A204.1 (cell line): Measurements from ENCODE around the gene BPTF.
"Not testable (repeated sequence)": the region's sequence is repeated elsewhere in the genome, so short reads cannot be mapped to it uniquely, and the experiment has no call there.

Experiments used
- FAIRE-seq: peaks from 2 replicates; lab custom pipeline; 2012; peaks lifted over from hg19 to GRCh38; lab: Jason Lieb, UNC

Gene BPTF

DNA sequence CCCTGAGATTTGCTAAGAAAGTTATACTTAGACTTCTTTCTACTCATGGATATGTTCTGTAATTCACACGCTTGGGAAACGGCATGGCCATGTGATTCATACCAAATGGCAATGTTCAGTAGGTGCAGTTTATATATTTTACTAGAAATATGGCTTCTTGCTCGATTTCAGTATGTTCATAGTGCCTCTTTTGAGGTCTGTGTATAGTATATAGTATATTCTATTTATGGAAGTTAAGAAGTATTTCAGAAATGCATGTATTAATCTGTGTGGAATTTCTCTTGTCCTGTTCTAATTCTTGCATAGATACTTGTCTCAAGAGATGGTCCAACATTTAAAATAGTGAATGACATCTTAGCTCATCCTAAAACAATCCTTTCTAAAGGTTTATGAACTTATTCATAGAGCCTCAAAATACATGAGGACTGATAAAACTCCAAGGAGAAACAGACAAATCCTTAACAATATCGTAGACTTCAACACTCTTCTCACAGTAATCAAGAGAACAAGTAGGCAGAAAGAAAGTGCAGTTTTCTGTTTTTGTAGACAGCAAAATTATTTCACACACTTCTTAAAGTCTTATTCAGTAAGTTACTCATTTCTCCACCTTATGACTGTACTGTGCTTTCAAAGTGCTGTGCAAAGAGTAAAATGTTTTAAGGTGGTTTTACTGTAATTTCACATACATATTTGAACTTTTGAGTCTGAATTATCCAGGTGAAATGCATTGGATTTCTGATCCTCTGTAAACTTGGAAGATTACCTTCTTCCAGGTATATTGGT lies 11.1 kb downstream of the BPTF start:
- FAIRE-seq = no peak

- FAIRE-seq = no peak
These were observed 12.7 kb downstream of the BPTF start for GRCh38 chr17:67837965-67838364.

DNA sequence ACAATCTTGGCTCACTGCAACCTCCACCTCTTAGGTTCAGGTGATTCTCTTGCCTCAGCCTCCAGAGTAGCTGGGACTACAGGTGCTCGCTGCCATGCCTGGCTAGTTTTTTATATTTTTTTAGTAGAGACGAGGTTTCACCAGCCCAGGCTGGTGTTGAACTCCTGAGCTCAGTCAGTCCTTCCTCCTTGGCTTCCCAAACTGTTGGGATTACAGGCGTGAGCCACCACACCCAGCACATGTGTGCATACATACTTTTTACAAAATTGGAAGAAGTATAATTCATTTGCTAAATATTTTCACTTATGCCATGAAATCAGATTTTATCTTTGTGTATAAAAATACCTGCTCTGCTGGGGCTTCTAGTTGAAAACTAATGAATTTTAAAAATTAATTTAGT lies 13.2 kb downstream of the BPTF start:
- no peak for FAIRE-seq

- no peak for FAIRE-seq
These were observed 16.7 kb downstream of the BPTF start for GRCh38 chr17:67841992-67842391.

DNA sequence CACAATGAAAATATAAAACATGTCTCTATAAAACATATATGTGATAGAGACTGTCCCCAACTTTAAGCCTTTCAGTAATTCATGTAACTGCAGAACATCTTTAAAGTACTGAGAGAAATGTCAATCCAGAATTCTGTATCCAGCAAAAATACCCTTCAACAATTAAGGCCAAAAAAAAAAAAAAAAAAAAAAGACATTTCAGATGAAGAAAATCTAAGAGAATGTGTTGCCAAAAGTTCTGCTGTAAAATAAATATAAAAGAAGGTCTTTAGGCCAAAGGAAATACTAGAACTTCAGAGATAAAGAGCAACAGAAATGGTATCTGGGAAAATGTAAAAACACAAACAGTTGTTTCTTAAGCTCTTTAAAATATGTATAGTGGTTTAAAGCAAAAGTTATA lies 17.3 kb downstream of the BPTF start:
- no peak for FAIRE-seq

- FAIRE-seq = no peak
These were observed 20.1 kb downstream of the BPTF start for GRCh38 chr17:67845374-67845773.

DNA sequence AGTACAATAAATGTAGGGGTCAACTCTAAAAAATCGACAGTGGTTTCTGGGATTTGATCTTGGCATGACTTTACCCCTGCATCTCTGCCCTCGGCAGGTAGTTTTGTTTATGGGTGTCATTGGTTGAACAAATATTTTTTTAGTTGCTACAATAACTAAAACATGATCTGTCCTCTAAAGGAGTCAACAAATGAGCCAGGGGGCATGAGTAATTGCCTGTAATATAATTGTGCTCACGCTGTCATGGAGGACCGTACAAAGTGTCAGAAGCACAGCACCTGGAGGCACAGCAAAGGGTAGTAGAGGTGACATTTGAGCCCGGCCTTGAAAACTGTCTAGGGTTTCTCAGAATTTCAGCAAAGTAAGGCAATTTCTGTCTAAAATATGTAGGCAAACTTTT lies 22.9 kb downstream of the BPTF start:
- FAIRE-seq = not testable (repeated sequence)

- FAIRE-seq = not testable (repeated sequence)
These were observed 23.5 kb downstream of the BPTF start for GRCh38 chr17:67848846-67849245.

DNA sequence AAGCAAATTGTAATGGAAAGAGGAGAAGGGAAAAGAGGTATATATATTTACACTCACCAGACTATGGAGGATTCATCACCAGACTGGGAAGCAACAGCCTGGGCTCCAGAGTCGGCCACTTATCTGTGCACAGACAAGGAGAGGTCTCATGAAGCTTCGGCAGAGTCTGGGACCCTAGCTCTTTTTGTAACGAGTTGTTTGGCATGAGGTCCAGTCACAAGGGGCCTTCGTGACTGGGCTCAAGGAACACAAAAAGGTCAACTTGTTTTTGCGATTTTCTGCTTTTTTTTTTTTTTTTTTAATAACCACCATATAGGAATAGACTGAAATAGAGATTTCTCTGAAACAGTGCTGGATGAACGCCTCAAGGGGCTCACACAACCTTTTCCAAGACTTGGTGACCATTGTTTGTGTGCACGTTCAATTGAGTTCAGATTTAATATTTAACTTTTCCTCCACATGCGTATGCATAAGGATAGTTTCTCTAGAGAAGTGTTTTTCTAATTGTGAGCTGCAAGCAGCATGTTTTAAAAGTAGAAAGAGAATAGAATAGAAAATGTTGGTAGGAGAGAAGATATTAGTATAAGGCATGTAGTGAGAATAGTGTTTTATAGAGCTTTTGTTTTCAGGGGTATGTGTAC lies 25.8 kb downstream of the BPTF start:
- no peak for FAIRE-seq

DNA sequence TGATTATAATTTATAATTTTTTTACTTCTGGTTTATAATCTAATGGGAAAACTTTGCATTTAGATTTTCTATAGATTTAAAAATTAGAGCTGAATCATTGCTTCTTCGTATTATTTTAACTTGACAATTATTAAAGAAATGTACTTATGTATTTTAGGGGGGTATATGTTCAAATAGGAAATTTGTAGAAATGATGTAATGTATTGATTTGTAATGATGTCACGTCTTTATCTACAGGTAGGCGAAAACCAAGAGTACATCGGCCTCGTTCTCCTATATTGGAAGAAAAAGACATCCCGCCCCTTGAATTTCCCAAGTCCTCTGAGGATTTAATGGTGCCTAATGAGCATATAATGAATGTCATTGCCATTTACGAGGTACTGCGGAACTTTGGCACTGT lies 28.4 kb downstream of the BPTF start:
- FAIRE-seq = no peak

- FAIRE-seq = no peak
These were observed 29.1 kb downstream of the BPTF start for GRCh38 chr17:67854378-67854777.

- no peak for FAIRE-seq
These were observed 30.4 kb downstream of the BPTF start for GRCh38 chr17:67855504-67856324.

GRCh38 chr17:67856402-67856801 lies 31.1 kb downstream of the BPTF start:
- not testable (repeated sequence) for FAIRE-seq

GRCh38 chr17:67862614-67863217 lies 37.4 kb downstream of the BPTF start:
- FAIRE-seq = no peak

DNA sequence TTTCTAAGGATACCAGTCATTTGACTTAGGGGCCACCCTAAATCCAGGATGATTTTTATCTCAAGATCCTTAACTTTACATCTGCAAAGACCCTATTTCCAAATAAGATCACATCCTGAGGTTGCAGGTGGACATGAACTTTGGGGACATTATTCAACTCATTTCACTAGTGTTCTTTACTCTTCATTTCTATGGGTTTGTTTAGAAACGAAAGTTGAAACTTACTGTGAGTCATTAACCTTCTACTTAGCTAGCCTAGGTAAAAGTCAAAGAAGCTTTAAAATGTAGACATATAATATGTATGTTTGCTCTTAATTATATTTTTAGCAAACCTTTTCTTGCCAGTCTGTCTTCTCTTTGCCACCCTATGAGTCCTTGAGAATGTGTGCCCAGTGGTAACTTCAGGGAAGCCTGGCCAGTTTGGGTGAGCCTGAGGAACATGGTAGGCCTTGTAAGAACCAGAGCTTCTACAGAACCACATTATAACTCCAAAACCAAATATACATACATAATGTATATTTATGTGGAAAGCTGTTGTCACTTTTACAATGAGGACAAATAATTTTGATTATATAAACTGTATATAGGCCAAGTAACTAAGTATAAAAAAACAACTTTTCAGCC lies 38.4 kb downstream of the BPTF start:
- no peak for FAIRE-seq

- FAIRE-seq = no peak
These were observed 40.1 kb downstream of the BPTF start for GRCh38 chr17:67865438-67865837.

DNA sequence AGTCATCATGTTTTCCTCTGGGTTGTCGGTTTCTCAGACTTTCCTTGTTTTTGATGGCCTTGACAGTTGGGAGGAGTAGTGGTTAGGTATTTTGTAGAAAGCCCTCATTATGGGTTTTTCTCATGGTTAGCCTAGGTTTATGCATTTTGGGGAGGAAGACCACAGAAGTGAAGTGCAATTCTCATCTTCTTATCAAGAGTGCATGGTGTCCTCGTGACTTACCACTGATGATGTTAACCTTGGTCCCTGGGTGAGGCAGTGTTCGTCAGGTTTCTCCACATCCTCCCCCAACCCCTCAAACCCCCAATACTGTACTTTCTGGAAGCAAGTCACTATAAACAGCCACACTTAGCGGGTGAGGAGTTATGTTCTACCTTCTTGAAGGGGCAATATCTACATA lies 42.3 kb downstream of the BPTF start:
- FAIRE-seq = no peak

GRCh38 chr17:67868176-67868575 lies 42.9 kb downstream of the BPTF start:
- no peak for FAIRE-seq

DNA sequence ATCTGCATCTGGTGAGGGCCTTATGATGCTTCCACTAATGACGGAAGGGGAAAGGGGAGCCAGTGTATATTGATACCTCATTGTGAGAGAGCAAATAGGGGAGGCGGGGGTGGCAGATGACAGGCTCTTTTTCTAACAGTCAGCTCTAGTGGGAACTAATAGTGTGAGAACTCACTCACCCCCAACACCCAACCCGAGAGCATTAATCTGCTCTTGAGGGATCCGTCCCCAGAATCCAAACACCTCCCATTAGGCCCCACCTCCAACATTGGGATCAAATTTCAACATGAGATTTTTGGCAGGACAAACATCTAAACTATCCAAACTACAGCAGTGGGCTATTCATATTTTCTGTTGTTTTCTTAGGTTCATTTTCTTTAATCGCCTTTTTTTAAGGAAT lies 54.4 kb downstream of the BPTF start:
- no peak for FAIRE-seq

GRCh38 chr17:67881083-67881482 lies 55.8 kb downstream of the BPTF start:
- FAIRE-seq = no peak

DNA sequence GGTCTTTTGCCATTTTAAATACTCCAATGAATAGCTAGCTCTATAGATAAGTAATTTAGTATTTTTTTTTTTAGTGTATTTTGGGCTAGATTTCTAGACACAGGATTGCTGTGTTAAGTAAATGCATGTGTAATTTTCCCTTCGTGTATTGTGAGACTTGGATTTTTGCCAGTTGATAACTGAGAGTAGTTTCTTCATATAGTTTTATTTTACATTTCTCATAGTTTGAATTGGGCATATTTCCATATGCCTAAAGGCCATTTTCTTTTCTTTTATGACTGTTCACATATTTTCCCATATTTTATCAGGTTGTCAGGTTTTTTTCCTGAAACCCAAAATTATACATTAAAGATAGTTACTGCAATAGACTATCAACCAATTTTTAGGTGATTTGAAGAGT lies 59.4 kb downstream of the BPTF start:
- no peak for FAIRE-seq

- FAIRE-seq = no peak
These were observed 66.3 kb downstream of the BPTF start for GRCh38 chr17:67891481-67892119.
